HL-60/S4 (cell line): ENCODE measurements around the gene VMP1.
"Not testable (repeated sequence)": the region's sequence is repeated elsewhere in the genome, so short reads cannot be mapped to it uniquely, and the experiment has no call there.

Experiments used
- in situ Hi-C: fragments of 300-500 bp; cut with MboI; formaldehyde crosslinking; loops from 2 replicates; pipeline ENCODE4 v1.14.3; 2022; ENCODE audit warnings: low sequenced_read_pairs

The VMP1 gene

GRCh38 chr17:59802160-59802559 is 94.7 kb downstream of the VMP1 start:
- in situ Hi-C loops = no loop called here

GRCh38 chr17:59804901-59805465 is 97.5 kb downstream of the VMP1 start:
- in situ Hi-C loops = no loop called here

GRCh38 chr17:59806322-59806721 is 98.9 kb downstream of the VMP1 start:
- in situ Hi-C loops = not testable (repeated sequence)

- in situ Hi-C loops = no loop called here
Observed at GRCh38 chr17:59807892-59808509, 100.5 kb downstream of the VMP1 start.

- in situ Hi-C loops = no loop called here
Observed at GRCh38 chr17:59810894-59811153, 103.4 kb downstream of the VMP1 start.

GRCh38 chr17:59811209-59811608 is 103.8 kb downstream of the VMP1 start:
- in situ Hi-C loops = no loop called here

GRCh38 chr17:59812139-59812538 is 104.7 kb downstream of the VMP1 start:
- in situ Hi-C loops = no loop called here

- in situ Hi-C loops = no loop called here
Observed at GRCh38 chr17:59814276-59814675, 106.8 kb downstream of the VMP1 start.

GRCh38 chr17:59814685-59815084 is 107.2 kb downstream of the VMP1 start:
- in situ Hi-C loops = no loop called here

- in situ Hi-C loops = no loop called here
Observed at GRCh38 chr17:59815965-59816364, 108.5 kb downstream of the VMP1 start.

GRCh38 chr17:59825533-59826322 is 118.3 kb downstream of the VMP1 start:
- in situ Hi-C loops = no loop called here

GRCh38 chr17:59826706-59827453 is 119.4 kb downstream of the VMP1 start:
- in situ Hi-C loops = no loop called here

- in situ Hi-C loops = no loop called here
Observed at GRCh38 chr17:59827721-59828477, 120.4 kb downstream of the VMP1 start.

GRCh38 chr17:59828478-59828760 is 121.0 kb downstream of the VMP1 start:
- in situ Hi-C loops = no loop called here

GRCh38 chr17:59828819-59829216 is 121.4 kb downstream of the VMP1 start:
- in situ Hi-C loops = not testable (repeated sequence)

- in situ Hi-C loops = no loop called here
Observed at GRCh38 chr17:59829217-59830006, 122.0 kb downstream of the VMP1 start.

- in situ Hi-C loops = no loop called here
Observed at GRCh38 chr17:59830007-59830630, 122.7 kb downstream of the VMP1 start.

- in situ Hi-C loops = no loop called here
Observed at GRCh38 chr17:59830846-59831486, 123.5 kb downstream of the VMP1 start.

GRCh38 chr17:59832883-59833379 is 125.5 kb downstream of the VMP1 start:
- in situ Hi-C loops = no loop called here
